HEK293 (cell line): Measurements from ENCODE around the gene NPEPL1.
A peak's percentile ranks its signal among the peaks of the same experiment; 100 is the strongest.

Source experiments
- CTCF ChIA-PET: fragments of 350-600 bp; formaldehyde crosslinking; extraction: SDS; loops from one replicate; lab custom pipeline; 2021; ENCODE audit warnings: antibody characterized with exemption; lab: Yijun Ruan, JAX
- POLR2A ChIA-PET: fragments of 300-600 bp; formaldehyde crosslinking; extraction: SDS; loops from one replicate; lab custom pipeline; 2020; ENCODE audit warnings: antibody characterized with exemption, inconsistent platforms; lab: Yijun Ruan, JAX
- H3K27ac ChIP-seq: fragments of 200-500 bp; sonication (Bioruptor generic); 2 replicates; pipeline ENCODE4 v1.5.1; 2014; ENCODE audit warnings: low read depth, low read length, control low read depth, inconsistent platforms; ENCODE audit errors: extremely low read depth
- H3K36me3 ChIP-seq, 2 experiments: fragments of 200-500 bp in 1 of 2; sonication (Bioruptor generic) in 1 of 2; 1 replicate in 1 of 2; 2 replicates in 1 of 2; pipeline ENCODE4 v1.5.1; 2014 to 2017; ENCODE audit warnings: inconsistent platforms in 2 of 2, low read length in 2 of 2; ENCODE audit not compliant: control insufficient read depth in 2 of 2, insufficient read depth in 1 of 2
- H3K4me1 ChIP-seq: fragments of 200-500 bp; sonication (Bioruptor generic); 2 replicates; pipeline ENCODE4 v1.5.1; 2014; ENCODE audit warnings: mild to moderate bottlenecking, low read length, inconsistent platforms; ENCODE audit not compliant: control insufficient read depth, insufficient read depth
- H3K4me3 ChIP-seq: 2 replicates; pipeline ENCODE4 v1.5.1; 2011; ENCODE audit warnings: low read depth, mild to moderate bottlenecking, control low read depth, low read length, moderate library complexity
- H3K9me3 ChIP-seq: fragments of 200-500 bp; sonication (Bioruptor generic); 2 replicates; pipeline ENCODE4 v1.5.1; 2014; ENCODE audit warnings: low read depth, low read length, inconsistent platforms; ENCODE audit not compliant: control insufficient read depth, insufficient read depth
- EGR2 ChIP-seq: fragments of 450-650 bp; formaldehyde crosslinking; IDR thresholded peaks from 2 replicates; pipeline ENCODE4 v1.5.1; 2016; ENCODE audit warnings: low read depth, missing biosample characterization, missing genetic modification characterization
- GLIS2 ChIP-seq: fragments of 450-650 bp; formaldehyde crosslinking; IDR thresholded peaks from 2 replicates; pipeline ENCODE4 v1.5.1; 2016; ENCODE audit warnings: missing biosample characterization, missing genetic modification characterization
- KLF8 ChIP-seq: fragments of 450-650 bp; formaldehyde crosslinking; IDR thresholded peaks from 2 replicates; pipeline ENCODE4 v1.5.1; 2016; ENCODE audit warnings: missing biosample characterization, missing genetic modification characterization
- PRDM1 ChIP-seq: fragments of 450-650 bp; formaldehyde crosslinking; IDR thresholded peaks from 2 replicates; pipeline ENCODE4; 2016; ENCODE audit warnings: missing biosample characterization, missing genetic modification characterization
- REPIN1 ChIP-seq: fragments of 450-650 bp; formaldehyde crosslinking; IDR thresholded peaks from 2 replicates; pipeline ENCODE4 v1.5.1; 2017; ENCODE audit warnings: missing biosample characterization, missing genetic modification characterization, low read depth
- TSHZ1 ChIP-seq: fragments of 450-650 bp; formaldehyde crosslinking; IDR thresholded peaks from 2 replicates; pipeline ENCODE4 v1.5.1; 2016; ENCODE audit warnings: missing biosample characterization, missing genetic modification characterization, borderline replicate concordance
- ZNF112 ChIP-seq: fragments of 450-650 bp; formaldehyde crosslinking; IDR thresholded peaks from 2 replicates; pipeline ENCODE4 v1.5.0; 2017; ENCODE audit warnings: missing biosample characterization, missing genetic modification characterization
- ZNF138 ChIP-seq: fragments of 450-650 bp; formaldehyde crosslinking; IDR thresholded peaks from 2 replicates; pipeline ENCODE4 v1.5.1; 2016; ENCODE audit warnings: missing biosample characterization, missing genetic modification characterization, borderline replicate concordance
- ZNF280D ChIP-seq: fragments of 450-650 bp; formaldehyde crosslinking; IDR thresholded peaks from 2 replicates; pipeline ENCODE4 v1.5.1; 2016; ENCODE audit warnings: missing biosample characterization, missing genetic modification characterization
- ZNF398 ChIP-seq: fragments of 450-650 bp; formaldehyde crosslinking; IDR thresholded peaks from 2 replicates; pipeline ENCODE4 v1.5.1; 2017; ENCODE audit warnings: missing biosample characterization, missing genetic modification characterization
- ZNF585B ChIP-seq: fragments of 450-650 bp; formaldehyde crosslinking; IDR thresholded peaks from 2 replicates; pipeline ENCODE4 v1.5.1; 2016; ENCODE audit warnings: missing biosample characterization, missing genetic modification characterization
- ZNF596 ChIP-seq: fragments of 450-650 bp; IDR thresholded peaks from 2 replicates; pipeline ENCODE4 v1.5.0; 2018; ENCODE audit warnings: missing biosample characterization, mild to moderate bottlenecking, missing genetic modification characterization, moderate library complexity
- ZNF610 ChIP-seq: fragments of 450-650 bp; formaldehyde crosslinking; IDR thresholded peaks from 2 replicates; pipeline ENCODE4 v1.5.1; 2016; ENCODE audit warnings: missing biosample characterization, missing genetic modification characterization, borderline replicate concordance
- ZNF677 ChIP-seq: fragments of 450-650 bp; IDR thresholded peaks from 2 replicates; pipeline ENCODE4 v1.5.0; 2018; ENCODE audit warnings: missing biosample characterization, mild to moderate bottlenecking, missing genetic modification characterization, moderate library complexity

The NPEPL1 gene

GRCh38 chr20:58740356-58741308 is 48.0 kb downstream of the NPEPL1 start:
- Histone ChIP-seq H3K36me3 (no peaks in the 10 kb centered on the region), H3K4me3 (no peak overlapping the region), H3K4me1 (no peaks in the 10 kb centered on the region), H3K27ac (no peak overlapping the region), H3K9me3 (no peaks in the 10 kb centered on the region)
- 0 out of 2 replicates have a peak, but pooled peaks have one; percentile 9 for TF ChIP-seq EGR2
- no peak for TF ChIP-seq PRDM1
- ChIA-PET POLR2A (no interaction called here), CTCF (no interaction called here)

- Histone ChIP-seq H3K27ac (no peak overlapping the region), H3K4me3 (no peak overlapping the region), H3K36me3 (no peaks in the 10 kb centered on the region), H3K4me1 (no peaks in the 10 kb centered on the region), H3K9me3 (no peaks in the 10 kb centered on the region)
- POLR2A ChIA-PET, result no interaction called here
- CTCF ChIA-PET, result no interaction called here
- no peak for TF ChIP-seq ZNF610 (tag by site-specific recombination)
- TF ChIP-seq ZNF280D, result no peak
- TF ChIP-seq ZNF112 (tag by site-specific recombination), result no peak
- no peak for TF ChIP-seq ZNF585B (tag by site-specific recombination)
- no peak for TF ChIP-seq TSHZ1 (tag by site-specific recombination)
- TF ChIP-seq REPIN1 (tag by site-specific recombination), result no peak
- no peak for TF ChIP-seq ZNF677 (tag by site-specific recombination)
- no peak for TF ChIP-seq ZNF596 (tag by site-specific recombination)
- TF ChIP-seq GLIS2 (tag by site-specific recombination), result no peak
- TF ChIP-seq ZNF138 (tag by site-specific recombination), result no peak
- TF ChIP-seq ZNF398, result no peak
- TF ChIP-seq KLF8 (tag by site-specific recombination), result no peak
- TF ChIP-seq, all 188 proteins: peak for 0
Measured at GRCh38 chr20:58741384-58741783, 48.8 kb downstream of the NPEPL1 start.
